Measurements from ENCODE around the gene GAK. TPM values are rescaled to one million over a fixed set of nuclear protein-coding genes. Genes with fewer than 3 reads are reported as not detected.

The GAK gene
- total RNA-seq, 1 donor from 2014 or later, result 138 TPM

DNA sequence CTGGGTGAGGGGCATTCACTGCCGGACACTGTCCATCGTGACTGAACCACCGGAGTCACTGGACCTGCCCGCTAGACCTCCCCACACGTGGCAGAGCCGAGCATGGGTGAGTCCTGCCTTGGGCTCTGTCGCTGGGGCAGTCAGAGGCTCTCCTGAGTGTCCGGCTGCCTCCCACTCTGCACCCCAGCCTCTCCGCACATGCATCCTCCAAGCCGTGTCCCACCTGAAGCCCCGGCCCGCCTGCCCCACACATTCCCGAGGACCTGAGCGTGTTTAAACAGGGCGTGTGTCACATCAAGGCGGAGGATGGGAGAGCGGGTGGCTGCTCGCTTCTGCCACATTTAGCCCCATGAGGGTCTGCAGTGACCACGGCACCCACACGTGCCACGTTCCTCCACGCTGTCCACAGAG is 110.9 kb downstream of the GAK start:
- H3K27ac ChIP-seq, result no peak overlapping the region
- DNase-seq (peak; percentile 40), ATAC-seq (no peak)
- no peaks in the 10 kb centered on the region for H3K9me3 ChIP-seq
- no peak overlapping the region for H3K4me3 ChIP-seq
- H3K36me3 ChIP-seq, result no peaks in the 10 kb centered on the region
- H3K27me3 ChIP-seq, result peaks cover 62% of the 10 kb centered on the region
- TF ChIP-seq, protein P1, sequence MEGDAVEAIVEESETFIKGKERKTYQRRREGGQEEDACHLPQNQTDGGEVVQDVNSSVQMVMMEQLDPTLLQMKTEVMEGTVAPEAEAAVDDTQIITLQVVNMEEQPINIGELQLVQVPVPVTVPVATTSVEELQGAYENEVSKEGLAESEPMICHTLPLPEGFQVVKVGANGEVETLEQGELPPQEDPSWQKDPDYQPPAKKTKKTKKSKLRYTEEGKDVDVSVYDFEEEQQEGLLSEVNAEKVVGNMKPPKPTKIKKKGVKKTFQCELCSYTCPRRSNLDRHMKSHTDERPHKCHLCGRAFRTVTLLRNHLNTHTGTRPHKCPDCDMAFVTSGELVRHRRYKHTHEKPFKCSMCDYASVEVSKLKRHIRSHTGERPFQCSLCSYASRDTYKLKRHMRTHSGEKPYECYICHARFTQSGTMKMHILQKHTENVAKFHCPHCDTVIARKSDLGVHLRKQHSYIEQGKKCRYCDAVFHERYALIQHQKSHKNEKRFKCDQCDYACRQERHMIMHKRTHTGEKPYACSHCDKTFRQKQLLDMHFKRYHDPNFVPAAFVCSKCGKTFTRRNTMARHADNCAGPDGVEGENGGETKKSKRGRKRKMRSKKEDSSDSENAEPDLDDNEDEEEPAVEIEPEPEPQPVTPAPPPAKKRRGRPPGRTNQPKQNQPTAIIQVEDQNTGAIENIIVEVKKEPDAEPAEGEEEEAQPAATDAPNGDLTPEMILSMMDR (IDR thresholded peaks at IDR 0.05), result no peak
- intact Hi-C loops (cut with DNase I), result no loop called here
- no peaks in the 10 kb centered on the region for H3K4me1 ChIP-seq

DNA sequence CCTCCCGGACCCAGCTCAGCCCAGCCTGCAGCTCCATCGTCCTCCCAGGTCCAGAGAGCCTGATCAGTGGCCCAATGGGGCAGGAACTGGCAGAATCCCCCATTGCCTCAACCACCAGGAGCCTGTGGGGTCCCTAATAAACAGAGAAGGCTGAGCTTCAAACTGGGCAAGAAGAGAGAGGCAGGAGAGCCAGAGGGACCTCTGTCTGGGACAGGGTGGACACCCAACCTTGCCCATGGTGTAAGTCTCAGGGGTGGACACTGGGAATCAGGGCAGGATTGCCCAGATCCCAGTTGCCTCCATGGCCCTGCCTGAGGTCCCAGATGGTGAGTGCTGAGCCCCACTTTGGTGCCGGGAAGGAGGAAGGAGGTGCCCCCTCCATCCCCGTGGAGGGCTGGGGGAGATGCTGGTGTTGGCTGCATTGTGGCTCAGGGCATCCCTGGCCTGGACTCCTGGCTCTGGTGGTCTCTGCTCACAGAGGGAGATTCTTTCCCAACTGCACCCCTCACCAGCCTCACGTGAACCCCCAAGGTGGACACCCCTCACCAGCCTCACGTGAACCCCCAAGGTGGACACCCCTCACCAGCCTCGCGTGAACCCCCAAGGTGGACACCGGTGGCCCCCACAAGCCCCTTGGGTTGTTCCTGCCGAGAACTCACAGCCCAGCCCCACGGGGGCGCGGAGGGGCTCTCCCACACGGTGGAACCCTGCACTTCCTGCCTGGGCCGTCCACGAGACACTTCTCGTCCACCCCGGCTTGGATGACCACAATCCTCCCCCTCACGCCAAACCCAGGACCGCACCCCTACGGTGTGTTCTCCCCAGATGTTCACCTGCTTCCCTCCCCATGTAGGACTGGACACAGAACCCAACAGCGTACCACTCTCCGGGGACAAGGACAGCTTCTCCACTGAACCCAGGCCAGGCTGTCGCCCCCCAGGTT is 111.6 kb downstream of the GAK start:
- TF ChIP-seq, protein P1 (IDR thresholded peaks at IDR 0.05), result no peak
- no peak for ATAC-seq

DNA sequence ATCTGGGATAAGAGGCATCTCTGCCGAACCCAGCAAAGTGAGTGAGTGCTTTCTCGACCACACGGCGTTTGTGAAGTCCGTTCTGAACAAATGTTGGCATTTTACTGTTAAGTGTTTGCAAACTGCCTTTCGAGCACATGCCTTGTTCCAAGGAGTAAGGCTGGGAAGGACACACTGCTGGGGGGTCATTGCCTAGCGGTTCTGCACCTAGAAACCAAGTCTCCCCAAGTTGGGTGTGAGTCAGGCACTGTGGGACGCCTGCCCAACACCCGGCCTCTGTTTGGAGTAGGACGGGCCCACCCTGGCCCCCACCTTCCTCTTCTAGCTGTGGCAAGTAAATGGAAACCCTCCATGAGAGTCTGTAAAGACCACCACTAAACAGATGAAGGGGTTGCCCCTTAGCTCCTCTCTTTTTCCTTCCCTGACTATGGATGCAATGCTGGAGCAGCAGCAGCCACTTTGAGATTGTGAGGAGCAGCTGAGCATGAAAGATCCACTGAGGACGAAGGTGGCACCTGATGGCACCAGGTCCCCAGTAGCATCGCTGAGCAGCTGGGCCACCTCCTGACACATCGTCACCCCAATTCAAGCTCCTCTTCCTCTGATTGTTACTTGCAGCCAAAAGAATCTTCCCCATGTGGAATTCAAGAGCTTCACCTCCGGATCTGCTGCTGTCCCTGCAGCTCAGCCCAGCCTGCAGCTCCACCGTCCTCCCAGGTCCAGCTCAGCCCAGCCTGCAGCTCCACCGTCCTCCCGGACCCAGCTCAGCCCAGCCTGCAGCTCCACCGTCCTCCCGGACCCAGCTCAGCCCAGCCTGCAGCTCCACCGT is 112.5 kb downstream of the GAK start:
- no peaks in the 10 kb centered on the region for H3K36me3 ChIP-seq
- no peak for ATAC-seq
- no peaks in the 10 kb centered on the region for H3K4me1 ChIP-seq
- no peak overlapping the region for H3K4me3 ChIP-seq
- no peaks in the 10 kb centered on the region for H3K9me3 ChIP-seq
- TF ChIP-seq, protein P1 (IDR thresholded peaks at IDR 0.05), result no peak
- no peak overlapping the region for H3K27ac ChIP-seq
- H3K27me3 ChIP-seq, result peaks cover 52% of the 10 kb centered on the region
- DNase-seq, result peak; percentile 59
- intact Hi-C loops (cut with DNase I), result no loop called here

More for the DNA sequence above, 111.6 kb downstream of the GAK start:
- Histone ChIP-seq H3K9me3 (no peaks in the 10 kb centered on the region), H3K27me3 (peaks cover 61% of the 10 kb centered on the region), H3K4me3 (no peak overlapping the region), H3K27ac (no peak overlapping the region), H3K4me1 (no peaks in the 10 kb centered on the region), H3K36me3 (no peaks in the 10 kb centered on the region)
- intact Hi-C loops (cut with DNase I), result no loop called here
- peak; percentile 55 for DNase-seq

DNA sequence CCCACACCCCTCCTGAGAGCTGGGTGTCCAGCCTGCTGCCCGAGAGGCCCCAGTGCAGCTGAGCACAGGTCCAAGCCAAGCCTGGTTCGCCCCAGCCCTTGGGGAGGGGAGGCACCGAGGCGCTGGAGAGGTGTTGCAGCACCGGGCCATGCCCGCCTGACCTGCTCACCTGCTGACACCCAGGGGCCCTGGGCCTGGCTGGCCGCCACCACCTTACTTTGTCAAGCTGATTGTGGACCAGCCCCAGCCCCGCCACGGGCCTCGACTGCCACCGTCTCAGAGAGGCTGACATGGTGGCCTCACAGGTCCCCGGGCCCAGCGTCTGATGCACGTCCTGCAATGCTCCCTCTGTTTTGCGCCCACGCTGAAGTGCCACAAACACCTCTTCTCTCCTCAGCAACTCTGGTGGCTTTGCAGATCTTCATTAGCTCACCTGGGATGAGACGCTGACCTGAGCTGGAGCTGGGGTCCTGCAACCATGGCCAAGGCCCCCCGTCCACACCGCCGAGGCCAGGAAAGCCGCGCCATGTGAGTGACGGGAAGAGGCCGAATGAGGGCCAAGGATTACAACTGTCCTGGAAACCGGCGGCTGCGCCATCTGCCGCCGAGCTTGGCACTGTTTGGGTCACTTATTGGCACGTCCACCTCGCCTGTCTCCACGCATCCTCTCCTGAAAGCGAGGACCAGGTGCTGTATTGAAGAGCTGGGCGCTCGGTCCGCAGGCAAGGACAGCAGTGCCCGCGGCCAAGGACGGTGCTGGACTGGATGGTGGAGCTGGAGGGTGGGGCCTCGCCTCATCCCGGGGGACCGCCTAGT is 113.8 kb downstream of the GAK start:
- peak; percentile 64 for DNase-seq
- no peak overlapping the region for H3K4me3 ChIP-seq
- ATAC-seq, result no peak

More for the DNA sequence above, 113.8 kb downstream of the GAK start:
- no peaks in the 10 kb centered on the region for H3K4me1 ChIP-seq
- intact Hi-C loops (cut with DNase I), result no loop called here
- H3K27ac ChIP-seq, result no peak overlapping the region
- H3K9me3 ChIP-seq, result no peaks in the 10 kb centered on the region
- no peaks in the 10 kb centered on the region for H3K36me3 ChIP-seq
- H3K27me3 ChIP-seq, result peaks cover 46% of the 10 kb centered on the region
- TF ChIP-seq, protein P1 (IDR thresholded peaks at IDR 0.05), result no peak

Measured in upper lobe of right lung (tissue), 1 donor.